ENCODE results near the gene ASPG. TPM values are rescaled to one million over a fixed set of nuclear protein-coding genes. Genes with fewer than 3 reads are reported as not detected.

The ASPG gene
- total RNA-seq, 1 experiment from 2014 or later = 3.4 TPM

GRCh38 chr14:104158827-104159798 is 73.6 kb downstream of the ASPG start:
- Mint-ChIP-seq H3K9me3 (no peaks in the 10 kb centered on the region), H3K4me3 (no peak overlapping the region), H3K4me1 (no peaks in the 10 kb centered on the region), H3K36me3 (no peaks in the 10 kb centered on the region), H3K27me3 (ENCODE audit: low read depth) (no peaks in the 10 kb centered on the region), H3K27ac (no peak overlapping the region)
- DNase-seq (ENCODE audit: low spot score) (no peak), ATAC-seq (no peak)
- ChIA-PET CTCF (no interaction called here), POLR2A (no interaction called here)
- TF ChIP-seq ZNF512 (CRISPR knock-in tag; IDR thresholded peaks at IDR 0.05; ENCODE audit: borderline replicate concordance) (no peak), NR2C2 (CRISPR knock-in tag; IDR thresholded peaks at IDR 0.05) (no peak), E2F1 (CRISPR knock-in tag; IDR thresholded peaks at IDR 0.05) (no peak), CREB1 (CRISPR knock-in tag; IDR thresholded peaks at IDR 0.05) (no peak), TEAD4 (CRISPR knock-in tag; IDR thresholded peaks at IDR 0.05) (no peak), STAT6 (CRISPR knock-in tag; conservative IDR thresholded peaks at IDR 0.05; ENCODE audit: low read depth) (no peak), ESRRA (CRISPR knock-in tag; IDR thresholded peaks at IDR 0.05; ENCODE audit: borderline replicate concordance) (no peak)
- TF ChIP-seq, protein P1, sequence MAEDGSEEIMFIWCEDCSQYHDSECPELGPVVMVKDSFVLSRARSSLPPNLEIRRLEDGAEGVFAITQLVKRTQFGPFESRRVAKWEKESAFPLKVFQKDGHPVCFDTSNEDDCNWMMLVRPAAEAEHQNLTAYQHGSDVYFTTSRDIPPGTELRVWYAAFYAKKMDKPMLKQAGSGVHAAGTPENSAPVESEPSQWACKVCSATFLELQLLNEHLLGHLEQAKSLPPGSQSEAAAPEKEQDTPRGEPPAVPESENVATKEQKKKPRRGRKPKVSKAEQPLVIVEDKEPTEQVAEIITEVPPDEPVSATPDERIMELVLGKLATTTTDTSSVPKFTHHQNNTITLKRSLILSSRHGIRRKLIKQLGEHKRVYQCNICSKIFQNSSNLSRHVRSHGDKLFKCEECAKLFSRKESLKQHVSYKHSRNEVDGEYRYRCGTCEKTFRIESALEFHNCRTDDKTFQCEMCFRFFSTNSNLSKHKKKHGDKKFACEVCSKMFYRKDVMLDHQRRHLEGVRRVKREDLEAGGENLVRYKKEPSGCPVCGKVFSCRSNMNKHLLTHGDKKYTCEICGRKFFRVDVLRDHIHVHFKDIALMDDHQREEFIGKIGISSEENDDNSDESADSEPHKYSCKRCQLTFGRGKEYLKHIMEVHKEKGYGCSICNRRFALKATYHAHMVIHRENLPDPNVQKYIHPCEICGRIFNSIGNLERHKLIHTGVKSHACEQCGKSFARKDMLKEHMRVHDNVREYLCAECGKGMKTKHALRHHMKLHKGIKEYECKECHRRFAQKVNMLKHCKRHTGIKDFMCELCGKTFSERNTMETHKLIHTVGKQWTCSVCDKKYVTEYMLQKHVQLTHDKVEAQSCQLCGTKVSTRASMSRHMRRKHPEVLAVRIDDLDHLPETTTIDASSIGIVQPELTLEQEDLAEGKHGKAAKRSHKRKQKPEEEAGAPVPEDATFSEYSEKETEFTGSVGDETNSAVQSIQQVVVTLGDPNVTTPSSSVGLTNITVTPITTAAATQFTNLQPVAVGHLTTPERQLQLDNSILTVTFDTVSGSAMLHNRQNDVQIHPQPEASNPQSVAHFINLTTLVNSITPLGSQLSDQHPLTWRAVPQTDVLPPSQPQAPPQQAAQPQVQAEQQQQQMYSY (CRISPR knock-in tag; IDR thresholded peaks at IDR 0.05) = no peak
- TF ChIP-seq, protein P2, sequence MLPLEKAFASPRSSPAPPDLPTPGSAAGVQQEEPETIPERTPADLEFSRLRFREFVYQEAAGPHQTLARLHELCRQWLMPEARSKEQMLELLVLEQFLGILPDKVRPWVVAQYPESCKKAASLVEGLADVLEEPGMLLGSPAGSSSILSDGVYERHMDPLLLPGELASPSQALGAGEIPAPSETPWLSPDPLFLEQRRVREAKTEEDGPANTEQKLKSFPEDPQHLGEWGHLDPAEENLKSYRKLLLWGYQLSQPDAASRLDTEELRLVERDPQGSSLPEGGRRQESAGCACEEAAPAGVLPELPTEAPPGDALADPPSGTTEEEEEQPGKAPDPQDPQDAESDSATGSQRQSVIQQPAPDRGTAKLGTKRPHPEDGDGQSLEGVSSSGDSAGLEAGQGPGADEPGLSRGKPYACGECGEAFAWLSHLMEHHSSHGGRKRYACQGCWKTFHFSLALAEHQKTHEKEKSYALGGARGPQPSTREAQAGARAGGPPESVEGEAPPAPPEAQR (CRISPR knock-in tag; IDR thresholded peaks at IDR 0.05) = no peak

- ATAC-seq (no peak), DNase-seq (ENCODE audit: low spot score) (no peak)
- Mint-ChIP-seq H3K27me3 (ENCODE audit: low read depth) (no peaks in the 10 kb centered on the region), H3K4me3 (no peak overlapping the region), H3K9me3 (no peaks in the 10 kb centered on the region), H3K27ac (no peak overlapping the region), H3K4me1 (no peaks in the 10 kb centered on the region), H3K36me3 (no peaks in the 10 kb centered on the region)
- POLR2A ChIA-PET = no interaction called here
- CTCF ChIA-PET = interaction anchor here (1.3 kb wide), 1 partner anchor 10 kb away, joined by 3 read pairs; no protein-coding TSS in a partner anchor
- TF ChIP-seq ARID4B (CRISPR knock-in tag; IDR thresholded peaks at IDR 0.05; ENCODE audit: borderline replicate concordance) (no peak), IRF2 (CRISPR knock-in tag; IDR thresholded peaks at IDR 0.05; ENCODE audit: borderline replicate concordance, low read depth) (no peak), TEAD4 (CRISPR knock-in tag; IDR thresholded peaks at IDR 0.05) (no peak), CREM (CRISPR knock-in tag; IDR thresholded peaks at IDR 0.05) (no peak), ZNF138 (CRISPR knock-in tag; conservative IDR thresholded peaks at IDR 0.05) (no peak), ATF2 (CRISPR knock-in tag; IDR thresholded peaks at IDR 0.05; ENCODE audit: borderline replicate concordance, low read depth) (no peak)
- TF ChIP-seq, protein P3, sequence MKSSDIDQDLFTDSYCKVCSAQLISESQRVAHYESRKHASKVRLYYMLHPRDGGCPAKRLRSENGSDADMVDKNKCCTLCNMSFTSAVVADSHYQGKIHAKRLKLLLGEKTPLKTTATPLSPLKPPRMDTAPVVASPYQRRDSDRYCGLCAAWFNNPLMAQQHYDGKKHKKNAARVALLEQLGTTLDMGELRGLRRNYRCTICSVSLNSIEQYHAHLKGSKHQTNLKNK (CRISPR knock-in tag; IDR thresholded peaks at IDR 0.05) = no peak
Observed at GRCh38 chr14:104159990-104160389, 74.5 kb downstream of the ASPG start.
